B cell (primary cell): Measurements from ENCODE around the gene MFSD11. TPM values are rescaled to one million over a fixed set of nuclear protein-coding genes. Genes with fewer than 3 reads are reported as not detected.
A peak's percentile ranks its signal among the peaks of the same experiment; 100 is the strongest.

Source experiments
- ATAC-seq: fragments of 200-7000 bp; cut with Tn5 transposase; one replicate; pipeline ENCODE4 v1.10.0; 2021; ENCODE audit warnings: low read depth, mild to moderate bottlenecking, moderate number of reproducible peaks, moderate library complexity
- CTCF ChIA-PET: fragments of 350-600 bp; sonication (Branson Sonifier 250); formaldehyde crosslinking; loops from one replicate; lab custom pipeline; 2021; ENCODE audit warnings: antibody characterized with exemption, inconsistent platforms; lab: Charles Lee
- POLR2A ChIA-PET: fragments of 350-600 bp; sonication (Branson Sonifier 250); formaldehyde crosslinking; loops from one replicate; lab custom pipeline; 2021; ENCODE audit warnings: antibody characterized with exemption; lab: Charles Lee
- DNase-seq: peaks from one replicate; pipeline ENCODE4 v3.0.0; 2013
- H2AFZ ChIP-seq: 2 replicates; pipeline ENCODE4 v1.6.1; 2012; ENCODE audit warnings: mild to moderate bottlenecking, low read depth, low read length; ENCODE audit not compliant: insufficient read depth, poor library complexity, severe bottlenecking
- H3K27ac ChIP-seq, 2 donors: 1 replicate in 1 of 2; 2 replicates in 1 of 2; pipeline ENCODE4 v1.5.1; 2012 to 2013; ENCODE audit warnings: low read length in 2 of 2, mild to moderate bottlenecking in 2 of 2, moderate library complexity in 1 of 2
- H3K27me3 ChIP-seq, 4 experiments: fragments of 200-600 bp in 1 of 4; sonication (generic) in 1 of 4; replicated peaks in 1 of 4; 1 replicate in 2 of 4; 2 replicates in 2 of 4; pipeline versions ENCODE4 v1.6.1 to v1.7.0; 2013 to 2016; ENCODE audit warnings: low read length in 3 of 4, mild to moderate bottlenecking in 2 of 4, mixed read lengths in 1 of 4, moderate library complexity in 1 of 4; ENCODE audit not compliant: insufficient read depth in 4 of 4, control insufficient read depth in 3 of 4; ENCODE audit errors: control extremely low read depth in 1 of 4
- H3K36me3 ChIP-seq, 2 experiments: replicated peaks in 1 of 2; 1 replicate in 1 of 2; 2 replicates in 1 of 2; pipeline versions ENCODE4 v1.6.1 to v1.7.1; 2013; ENCODE audit warnings: low read length in 1 of 2; ENCODE audit not compliant: insufficient read depth in 2 of 2, control insufficient read depth in 1 of 2; ENCODE audit errors: control extremely low read depth in 1 of 2, extremely low read depth in 1 of 2
- H3K4me1 ChIP-seq, 2 donors: fragments of 200-600 bp in 1 of 2; sonication (generic) in 1 of 2; 1 replicate in 1 of 2; 2 replicates in 1 of 2; pipeline versions ENCODE4 v1.5.1 to v1.6.1; 2013 to 2017; ENCODE audit warnings: low read length in 2 of 2; ENCODE audit not compliant: control insufficient read depth in 2 of 2, insufficient read depth in 2 of 2
- H3K4me2 ChIP-seq: replicated peaks from 2 replicates; pipeline ENCODE3; 2012; ENCODE audit warnings: mild to moderate bottlenecking, low read depth, low read length; ENCODE audit not compliant: poor library complexity, severe bottlenecking
- H3K4me3 ChIP-seq, 5 experiments: fragments of 200-600 bp in 1 of 5; sonication (generic) in 1 of 5; 1 replicate in 3 of 5; 2 replicates in 2 of 5; pipeline versions ENCODE4 v1.5.1 to v1.7.0; 2011 to 2016; ENCODE audit warnings: low read length in 4 of 5, mild to moderate bottlenecking in 4 of 5, low read depth in 2 of 5, control low read depth in 1 of 5, moderate library complexity in 1 of 5; ENCODE audit not compliant: insufficient read depth in 1 of 5; ENCODE audit errors: control extremely low read depth in 1 of 5, extremely low read depth in 1 of 5
- H3K79me2 ChIP-seq: fragments of 200-600 bp; sonication (generic); one replicate; pipeline ENCODE4 v1.6.0; 2016; ENCODE audit warnings: low read length; ENCODE audit not compliant: control insufficient read depth, insufficient read depth
- H3K9ac ChIP-seq: fragments of 200-600 bp; sonication (generic); 2 replicates; pipeline ENCODE4 v1.6.1; 2017; ENCODE audit warnings: mild to moderate bottlenecking, low read length, moderate library complexity
- H3K9me3 ChIP-seq, 3 donors: one replicate each; pipeline versions ENCODE4 v1.6.1 to v1.7.1; 2013; ENCODE audit warnings: low read length in 2 of 3; ENCODE audit not compliant: control insufficient read depth in 2 of 3, insufficient read depth in 1 of 3; ENCODE audit errors: control extremely low read depth in 1 of 3
- H4K20me1 ChIP-seq: 2 replicates; pipeline ENCODE4 v1.6.0; 2012; ENCODE audit warnings: mild to moderate bottlenecking, low read length; ENCODE audit not compliant: insufficient read depth, control insufficient read depth, poor library complexity, severe bottlenecking
- H3K27ac Mint-ChIP-seq: one replicate; pipeline ENCODE4 v1.8.0; 2021; ENCODE audit warnings: mixed read lengths
- H3K27me3 Mint-ChIP-seq: one replicate; pipeline ENCODE4 v1.8.0; 2021; ENCODE audit warnings: mixed read lengths
- H3K4me1 Mint-ChIP-seq: one replicate; pipeline ENCODE4 v1.8.0; 2021; ENCODE audit warnings: mixed read lengths
- H3K4me3 Mint-ChIP-seq: one replicate; pipeline ENCODE4 v1.8.0; 2021; ENCODE audit warnings: mixed read lengths
- H3K9me3 Mint-ChIP-seq: one replicate; pipeline ENCODE4 v1.8.0; 2022; ENCODE audit warnings: mixed read lengths; ENCODE audit not compliant: insufficient read depth
- EZH2 ChIP-seq: IDR thresholded peaks from 2 replicates; pipeline ENCODE4 v1.6.1; 2012; ENCODE audit warnings: borderline replicate concordance, low read depth, mild to moderate bottlenecking, moderate library complexity, low read length; ENCODE audit not compliant: insufficient read depth, poor library complexity, severe bottlenecking
- WGBS: methylation state at CpG from one replicate; pipeline ENCODE4 v1.1.5; 2013; ENCODE audit warnings: missing lambda C conversion rate; ENCODE audit not compliant: insufficient coverage; 5-methylcytosine and 5-hydroxymethylcytosine counted together
- intact Hi-C: fragments of 100-400 bp; cut with micrococcal nuclease; formaldehyde crosslinking; loops from one replicate; pipeline ENCODE4 v1.10.0; 2022
- polyA plus RNA-seq: library from polyadenylated mRNA; depleted of rRNA; stranded (reverse); fragments of >200 nt; gene quantifications from 2 replicates; pipeline ENCODE4 v1.2.3, GENCODE V29; 2012
- total RNA-seq, 2 donors: library from RNA; stranded (reverse); fragments of 120-200 nt in 1 of 2; gene quantifications; 1 replicate in 1 of 2; 2 replicates in 1 of 2; pipeline versions ENCODE4 v1.2.3 to v1.2.4, GENCODE V29; 2013 to 2022
- TF ChIP-seq, protein P1 (sequence below): fragments of 200-600 bp; IDR thresholded peaks from one replicate; pipeline ENCODE4 v1.8.0; 2022; ENCODE audit warnings: antibody characterized with exemption, mild to moderate bottlenecking

MFSD11 gene
- total and polyA plus RNA-seq, 2 donors (not counting 1 experiment from before 2014, with no cell fraction given): 24.5 to 36.4 TPM

DNA sequence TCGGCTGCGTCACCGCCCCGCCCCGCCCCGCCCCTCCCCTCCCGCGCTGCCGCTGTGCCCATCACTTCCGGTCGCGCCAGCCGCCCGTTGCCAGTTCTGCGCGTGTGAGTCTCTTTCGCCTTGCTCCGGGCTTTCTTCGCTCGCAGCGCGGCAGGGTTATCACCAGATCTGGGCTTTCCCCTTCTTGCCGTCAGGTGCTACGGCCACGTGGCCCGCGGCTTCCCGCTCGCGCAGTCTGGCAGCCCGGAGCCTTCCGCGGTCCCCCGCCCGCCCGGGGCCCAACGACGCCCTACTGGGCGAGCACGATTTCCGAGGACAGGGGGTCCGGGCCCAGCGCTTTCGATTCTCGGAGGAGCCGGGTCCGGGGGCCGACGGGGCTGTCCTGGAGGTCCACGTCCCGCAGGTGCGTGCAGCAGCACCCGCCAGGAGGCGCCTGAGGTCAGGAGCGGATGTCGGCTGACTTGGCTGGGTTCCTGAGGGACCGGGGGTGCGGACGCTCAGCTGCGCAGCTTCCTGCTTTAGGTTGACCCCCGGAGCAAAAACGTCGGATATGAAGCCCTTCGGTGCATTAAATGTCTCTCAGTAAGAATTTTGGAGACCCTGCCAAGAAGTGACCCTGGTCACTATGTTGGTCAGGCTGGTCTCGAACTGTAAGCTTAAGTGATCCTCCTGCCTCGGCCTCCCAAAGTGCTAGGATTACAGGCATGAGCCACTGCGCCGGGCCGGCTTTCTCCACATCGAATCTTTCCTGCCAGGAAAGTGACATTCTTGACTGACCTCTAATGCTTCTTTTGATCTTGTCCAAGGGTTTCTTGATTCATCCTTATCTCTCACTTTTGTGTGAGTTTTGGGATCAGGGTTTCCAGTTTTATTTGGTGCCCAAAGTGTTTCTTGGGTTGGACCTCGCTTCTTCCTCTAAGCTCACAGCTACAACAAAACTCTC, 10.9 kb upstream of the MFSD11 start, which contains the start of gene METTL23:
Gene METTL23 (plus strand): TSS at position 64 of the 943 bp plus-strand sequence. CDS start 2,872 bp downstream, outside the sequence.
- peak within 1 kb of the TSS; percentile 99 for H3K4me3 Mint-ChIP-seq
- TF ChIP-seq EZH2: no peak
- TF ChIP-seq, protein P1, sequence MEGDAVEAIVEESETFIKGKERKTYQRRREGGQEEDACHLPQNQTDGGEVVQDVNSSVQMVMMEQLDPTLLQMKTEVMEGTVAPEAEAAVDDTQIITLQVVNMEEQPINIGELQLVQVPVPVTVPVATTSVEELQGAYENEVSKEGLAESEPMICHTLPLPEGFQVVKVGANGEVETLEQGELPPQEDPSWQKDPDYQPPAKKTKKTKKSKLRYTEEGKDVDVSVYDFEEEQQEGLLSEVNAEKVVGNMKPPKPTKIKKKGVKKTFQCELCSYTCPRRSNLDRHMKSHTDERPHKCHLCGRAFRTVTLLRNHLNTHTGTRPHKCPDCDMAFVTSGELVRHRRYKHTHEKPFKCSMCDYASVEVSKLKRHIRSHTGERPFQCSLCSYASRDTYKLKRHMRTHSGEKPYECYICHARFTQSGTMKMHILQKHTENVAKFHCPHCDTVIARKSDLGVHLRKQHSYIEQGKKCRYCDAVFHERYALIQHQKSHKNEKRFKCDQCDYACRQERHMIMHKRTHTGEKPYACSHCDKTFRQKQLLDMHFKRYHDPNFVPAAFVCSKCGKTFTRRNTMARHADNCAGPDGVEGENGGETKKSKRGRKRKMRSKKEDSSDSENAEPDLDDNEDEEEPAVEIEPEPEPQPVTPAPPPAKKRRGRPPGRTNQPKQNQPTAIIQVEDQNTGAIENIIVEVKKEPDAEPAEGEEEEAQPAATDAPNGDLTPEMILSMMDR: peak; percentile 76
- H3K9ac ChIP-seq: peak within 1 kb of the TSS; percentile 99
- peaks cover 0 to 39% of the 10 kb centered on the region in 2 experiments for H3K36me3 ChIP-seq
- H3K9me3 ChIP-seq: no peaks in the 10 kb centered on the region
- CTCF ChIA-PET: interaction anchor here (1.0 to 6.3 kb wide), 6 partner anchors 10 to 361 kb away, joined by 3 to 56 read pairs (median 5); partner anchors contain the start of genes MFSD11 and SRSF2
- peak within 1 kb of the TSS; percentile 95 for H3K4me2 ChIP-seq
- DNase-seq (peak; percentile 96), ATAC-seq (peak; percentile 55)
- H3K4me3 ChIP-seq: peak within 1 kb of the TSS; percentile 67 to 92 (median 84)
- peaks cover 52% of the 10 kb centered on the region for H3K4me1 Mint-ChIP-seq
- H3K79me2 ChIP-seq: peaks cover 72% of the 10 kb centered on the region
- peaks cover 31% of the 10 kb centered on the region for H4K20me1 ChIP-seq
- intact Hi-C loops: loop anchor here (1.0 to 5.0 kb wide), 7 partner anchors 10 to 942 kb away; partner anchors contain the start of genes MXRA7, SRSF2, UBE2O and UNK
- no peaks in the 10 kb centered on the region for H3K27me3 Mint-ChIP-seq
- no peaks in the 10 kb centered on the region for H3K9me3 Mint-ChIP-seq
- peak within 1 kb of the TSS; percentile 98 to 99 for H3K27ac ChIP-seq
- no peaks in the 10 kb centered on the region for H3K27me3 ChIP-seq
- POLR2A ChIA-PET: interaction anchor here (0.5 to 5.6 kb wide), 3 partner anchors 10 to 487 kb away, joined by 5 to 75 read pairs (median 6); partner anchors contain the start of genes MFSD11 and SRSF2
- H3K4me1 ChIP-seq: peaks cover 34 to 56% of the 10 kb centered on the region in 2 donors
- 1% methylated on average over 64 of the region's 71 CpGs for WGBS
- H3K27ac Mint-ChIP-seq: peak within 1 kb of the TSS; percentile 99
- peak within 1 kb of the TSS; percentile 77 for H2AFZ ChIP-seq
